Kasumi-1 (cell line): Measurements from ENCODE around the gene EPSTI1.
"Not testable (repeated sequence)": the region's sequence is repeated elsewhere in the genome, so short reads cannot be mapped to it uniquely, and the experiment has no call there.

ENCODE experiments used
- DNase-seq, 2 experiments: peaks; one replicate each; lab custom pipeline; 2025; lab: John Stamatoyannopoulos, UW

EPSTI1 gene, protein sequence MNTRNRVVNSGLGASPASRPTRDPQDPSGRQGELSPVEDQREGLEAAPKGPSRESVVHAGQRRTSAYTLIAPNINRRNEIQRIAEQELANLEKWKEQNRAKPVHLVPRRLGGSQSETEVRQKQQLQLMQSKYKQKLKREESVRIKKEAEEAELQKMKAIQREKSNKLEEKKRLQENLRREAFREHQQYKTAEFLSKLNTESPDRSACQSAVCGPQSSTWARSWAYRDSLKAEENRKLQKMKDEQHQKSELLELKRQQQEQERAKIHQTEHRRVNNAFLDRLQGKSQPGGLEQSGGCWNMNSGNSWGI

GRCh38 chr13:42991898-42992763, at the start of gene EPSTI1:
Gene EPSTI1, minus strand, starts transcription at chr13:42992241. Its CDS starts 76 bp downstream, at chr13:42992165.
- DNase-seq, result peak; percentile 13 to 20

DNA sequence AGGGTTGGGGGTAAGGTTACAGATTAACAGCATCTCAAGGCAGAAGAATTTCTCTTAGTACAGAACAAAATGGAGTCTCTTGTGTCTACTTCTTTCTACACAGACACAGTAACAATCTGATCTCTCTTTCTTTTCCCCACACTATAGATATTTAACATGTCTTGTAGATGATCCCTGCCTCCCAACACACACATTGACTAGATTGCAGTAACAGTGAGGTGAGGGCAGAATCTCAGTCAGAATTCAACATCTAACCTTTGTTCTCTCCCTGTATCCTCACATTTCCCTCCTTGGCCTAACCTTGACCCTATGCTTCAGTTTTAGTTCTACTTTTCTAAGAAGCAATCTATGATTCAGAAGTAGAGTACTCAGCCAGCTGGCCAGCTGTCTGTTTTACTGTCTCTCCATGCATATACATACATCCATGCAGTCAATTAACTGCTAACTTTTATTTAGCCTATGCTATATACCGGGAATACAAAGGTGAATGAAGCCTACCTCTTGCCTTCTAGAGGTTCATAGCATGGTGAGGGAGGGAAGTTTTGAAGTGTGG, 49.4 kb upstream of the EPSTI1 start:
- DNase-seq, result no peak

- not testable (repeated sequence) for DNase-seq
Observed at GRCh38 chr13:43040581-43041368, 48.7 kb upstream of the EPSTI1 start.

DNA sequence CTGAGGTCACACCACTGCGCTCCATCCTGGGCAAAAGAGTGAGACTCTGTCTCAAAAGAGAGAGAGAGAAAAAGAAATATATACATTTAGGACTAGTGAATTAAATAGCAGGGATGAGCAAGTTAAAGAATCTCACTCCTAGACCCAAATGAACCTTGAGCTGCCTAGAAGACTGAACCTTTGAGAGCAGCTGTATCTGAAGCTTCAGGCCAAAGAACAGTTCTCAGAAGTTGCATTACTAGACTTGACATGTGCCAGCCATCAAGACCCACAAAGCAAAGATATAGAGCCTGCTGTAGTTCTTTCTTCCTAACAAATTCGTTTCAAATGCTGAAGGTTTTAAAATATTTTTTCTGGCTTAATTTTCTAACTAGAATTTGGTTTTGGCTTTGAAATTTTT, 47.9 kb upstream of the EPSTI1 start:
- no peak for DNase-seq

DNA sequence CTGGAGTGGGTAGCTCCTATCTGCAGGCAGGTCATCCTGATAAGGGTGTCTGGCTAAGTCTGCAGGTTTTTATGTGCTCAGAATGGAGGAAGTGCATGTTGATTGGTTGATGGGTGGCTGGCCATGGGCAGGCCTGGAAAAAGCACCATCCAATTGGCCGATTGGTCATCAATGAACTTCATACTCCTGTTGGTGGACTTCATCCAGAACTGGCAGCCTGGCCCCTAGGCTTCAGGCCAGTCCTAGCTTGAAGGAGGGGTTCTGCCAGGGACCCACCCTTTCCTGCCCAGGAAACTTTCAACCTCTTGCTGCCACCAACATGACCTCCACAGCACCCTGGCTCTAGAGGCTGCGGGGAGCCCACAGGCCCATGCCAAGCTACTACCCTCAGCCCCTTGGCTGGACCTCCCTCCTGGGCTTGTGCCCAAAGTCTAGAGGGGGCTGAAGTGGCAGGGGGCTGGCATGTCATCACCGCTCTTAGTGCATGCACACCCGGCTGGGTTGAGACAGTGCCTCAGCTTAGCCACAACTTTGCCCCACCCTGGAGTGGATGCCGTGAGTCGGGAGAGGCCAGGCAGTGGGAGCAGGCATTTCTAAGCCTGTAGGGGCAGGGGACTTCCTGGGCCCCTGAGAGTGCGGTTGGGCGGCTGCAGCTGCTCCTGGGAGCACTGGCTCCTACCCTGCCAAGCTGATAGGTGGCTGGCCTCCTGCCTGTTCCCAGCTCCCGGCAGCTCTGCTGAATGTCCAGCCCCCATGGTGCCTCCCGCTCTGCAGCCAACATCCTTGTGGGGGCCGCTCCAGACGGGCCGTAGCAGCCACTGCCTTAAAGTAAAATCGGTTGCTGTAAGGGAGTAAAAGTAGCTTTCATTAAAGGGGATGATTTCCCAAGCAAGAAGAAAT, 44.6 kb upstream of the EPSTI1 start:
- DNase-seq, result no peak

DNA sequence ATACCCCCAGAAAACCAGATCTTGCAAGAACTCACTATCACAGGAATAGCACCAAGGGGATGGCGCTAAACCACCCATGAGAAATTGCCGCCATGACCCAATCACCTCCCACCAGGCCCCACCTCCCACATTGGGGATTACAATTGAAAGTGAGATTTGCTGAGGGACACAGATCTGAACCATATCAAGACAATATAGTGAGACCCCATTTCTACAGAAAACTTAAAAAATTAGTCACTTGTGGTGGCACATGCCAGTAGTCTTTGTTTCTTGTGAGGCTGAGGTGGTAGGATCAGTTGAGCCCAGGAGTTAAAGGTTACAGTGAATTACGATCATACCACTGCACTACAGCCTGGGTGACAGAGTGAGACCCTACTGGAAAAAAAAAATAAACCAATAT, 41.0 kb upstream of the EPSTI1 start:
- DNase-seq, result no peak

DNA sequence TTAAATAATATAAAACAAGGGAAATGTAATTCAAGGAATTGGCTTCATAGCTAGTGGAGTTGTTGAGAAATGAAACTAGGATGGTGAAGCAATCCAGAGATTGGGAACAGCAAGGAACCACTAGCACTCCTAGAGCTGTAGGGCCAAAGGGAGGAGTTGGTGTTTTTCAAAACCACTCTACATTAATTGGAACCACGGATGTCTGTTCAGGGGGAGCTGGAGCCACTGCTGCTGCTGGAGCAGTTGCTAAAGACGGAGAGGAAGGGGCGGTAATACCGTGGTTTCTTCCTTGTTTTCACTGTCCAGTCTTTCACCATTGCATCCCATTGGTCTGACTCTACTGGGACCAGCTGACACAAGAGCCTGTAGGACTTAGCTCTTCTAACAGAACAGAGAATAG, 39.8 kb upstream of the EPSTI1 start:
- peak; percentile 24 to 45 for DNase-seq

GRCh38 chr13:43030548-43030947, 38.5 kb upstream of the EPSTI1 start:
- DNase-seq, result no peak

GRCh38 chr13:43026262-43026661, 34.2 kb upstream of the EPSTI1 start:
- DNase-seq, result no peak

- DNase-seq, result no peak
Observed at GRCh38 chr13:43023289-43023963, 31.4 kb upstream of the EPSTI1 start, which contains the start of gene DNAJC15. Gene DNAJC15, plus strand, starts transcription at chr13:43023586. Its CDS starts 41 bp downstream, at chr13:43023627.

- no peak for DNase-seq
Observed at GRCh38 chr13:43022934-43023288, 30.9 kb upstream of the EPSTI1 start.

- no peak for DNase-seq
Observed at GRCh38 chr13:43021926-43022670, 30.1 kb upstream of the EPSTI1 start.

DNA sequence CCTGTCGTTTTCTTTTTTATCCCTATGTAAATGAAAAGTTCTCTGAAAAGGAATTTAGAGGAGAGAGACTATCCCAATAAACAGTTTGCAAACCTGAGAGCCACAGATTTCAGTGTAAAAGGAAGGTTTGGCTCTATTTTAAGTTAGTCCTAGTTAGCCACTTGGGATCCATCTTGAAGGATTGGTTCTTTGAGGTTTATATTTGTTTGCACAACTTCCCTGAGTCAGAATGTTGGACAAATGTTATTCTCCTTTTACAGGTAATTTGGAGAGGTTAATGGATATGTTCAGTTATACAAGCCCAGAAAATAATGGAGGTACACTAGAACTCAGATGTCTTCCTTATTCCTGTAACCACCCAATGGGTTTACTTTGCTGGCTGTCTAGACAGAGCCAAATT, 28.8 kb upstream of the EPSTI1 start:
- DNase-seq, result no peak

DNA sequence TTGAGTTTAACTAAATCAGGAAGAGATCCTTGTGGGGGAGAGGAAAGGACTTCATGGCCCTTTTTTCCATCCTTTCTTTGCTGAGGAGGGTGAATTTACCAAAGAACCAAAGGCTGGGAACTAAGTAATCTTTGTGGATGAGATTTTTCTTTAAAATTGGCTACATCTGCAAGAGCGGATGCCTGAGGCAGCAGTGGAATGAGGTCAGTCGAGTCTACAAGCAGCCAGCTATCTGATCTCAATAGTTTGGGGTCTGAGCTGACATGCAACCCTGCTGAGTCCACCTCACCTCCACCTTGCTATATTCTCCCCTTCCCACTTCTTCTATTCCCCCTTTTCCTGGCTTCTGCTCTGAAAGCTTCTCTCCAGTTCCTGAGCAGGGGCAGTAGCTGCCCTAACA, 27.8 kb upstream of the EPSTI1 start:
- no peak for DNase-seq

DNA sequence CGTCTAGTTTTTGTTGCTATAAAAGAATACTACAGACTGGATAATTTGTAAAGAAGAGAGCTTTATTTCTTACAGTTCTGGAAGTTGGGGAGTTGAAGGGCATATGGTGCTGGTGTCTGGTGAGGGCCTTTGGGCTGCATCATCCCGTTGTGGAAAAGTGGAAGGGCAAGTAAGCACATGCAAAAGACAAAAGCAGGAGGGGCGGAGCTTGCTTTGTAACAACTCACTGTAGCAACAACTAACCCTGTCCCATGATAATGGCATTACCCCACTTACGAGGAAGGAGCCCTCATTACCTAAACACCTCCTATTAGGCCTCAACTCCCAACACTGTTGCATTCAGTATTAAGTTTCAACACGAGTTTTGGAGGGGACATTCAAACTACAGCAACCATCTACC, 24.2 kb upstream of the EPSTI1 start:
- no peak for DNase-seq

DNA sequence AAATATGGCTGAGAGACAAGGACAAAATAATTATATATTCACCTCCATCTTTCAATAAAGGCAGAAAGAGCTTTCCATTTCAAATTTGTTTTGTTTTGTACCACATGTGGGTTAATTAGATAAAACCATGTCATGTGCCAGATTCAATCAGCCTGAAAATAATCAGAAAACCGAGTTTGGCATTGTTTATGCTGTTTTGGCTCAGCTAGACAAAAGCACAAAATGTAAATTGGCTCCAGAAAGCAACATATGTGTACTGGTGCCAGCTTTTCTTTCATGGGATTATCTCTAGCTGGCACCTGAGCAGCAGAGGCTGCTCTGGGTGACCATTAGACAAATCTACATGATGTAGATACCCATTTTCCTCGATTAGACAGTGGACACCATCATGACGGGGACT, 22.1 kb upstream of the EPSTI1 start:
- DNase-seq, result no peak

- DNase-seq, result no peak
Observed at GRCh38 chr13:43009506-43009905, 17.5 kb upstream of the EPSTI1 start.

DNA sequence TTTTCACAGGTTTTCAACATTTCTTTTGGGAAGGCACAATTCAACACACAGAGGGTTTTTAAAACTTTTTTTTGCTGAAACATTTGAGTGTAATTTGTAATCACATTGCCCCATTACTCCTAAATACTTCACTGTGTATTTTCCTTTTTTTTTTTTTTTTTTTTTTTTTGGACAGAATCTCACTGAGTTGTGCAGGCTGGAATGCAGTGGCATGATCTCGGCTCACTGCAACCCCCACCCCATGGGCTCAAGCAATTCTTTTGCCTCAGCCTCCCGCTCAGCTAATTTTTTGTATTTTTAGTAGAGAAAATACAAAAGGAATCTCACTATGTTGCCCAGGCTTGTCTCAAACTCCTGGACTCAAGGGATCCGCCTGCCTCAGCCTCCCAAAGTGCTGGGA, 16.6 kb upstream of the EPSTI1 start:
- DNase-seq, result no peak

DNA sequence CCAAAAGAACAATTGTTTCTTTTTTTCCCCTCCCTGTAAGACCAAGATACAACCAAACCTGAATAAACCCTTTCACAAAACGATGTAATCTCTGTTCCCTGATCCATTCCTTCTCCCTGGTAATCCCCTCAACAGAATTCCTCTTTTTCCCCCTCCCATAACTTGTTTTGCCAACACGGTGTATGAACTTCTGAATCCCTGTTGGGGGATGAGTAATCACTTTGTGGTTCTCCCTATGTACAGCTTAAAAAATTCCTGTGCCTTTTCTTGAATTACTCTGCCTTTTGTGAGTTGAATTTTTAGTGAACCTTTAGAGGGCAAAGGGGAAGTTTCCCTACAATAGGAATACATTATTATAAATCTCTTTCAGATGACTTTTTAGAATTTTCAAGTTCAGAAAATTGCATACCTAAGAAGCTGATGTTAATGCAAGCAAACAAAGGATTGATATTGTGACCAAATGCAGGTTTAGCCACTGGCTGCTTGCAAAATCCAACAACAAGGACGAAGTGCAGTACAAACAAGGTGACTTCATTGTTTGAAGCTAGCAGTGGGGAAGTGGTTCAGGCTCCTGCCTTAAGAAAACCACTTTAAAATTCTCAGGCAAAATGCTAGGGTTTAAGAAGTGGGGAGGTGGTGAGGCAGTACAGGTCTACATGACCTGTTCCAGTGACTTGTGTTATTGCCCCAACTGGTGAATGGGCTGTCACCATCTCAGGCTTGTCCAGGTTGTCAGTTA, 15.0 kb upstream of the EPSTI1 start:
- DNase-seq, result no peak
